ENCODE measurements around the gene RPS6KA2.

RPS6KA2 gene

DNA sequence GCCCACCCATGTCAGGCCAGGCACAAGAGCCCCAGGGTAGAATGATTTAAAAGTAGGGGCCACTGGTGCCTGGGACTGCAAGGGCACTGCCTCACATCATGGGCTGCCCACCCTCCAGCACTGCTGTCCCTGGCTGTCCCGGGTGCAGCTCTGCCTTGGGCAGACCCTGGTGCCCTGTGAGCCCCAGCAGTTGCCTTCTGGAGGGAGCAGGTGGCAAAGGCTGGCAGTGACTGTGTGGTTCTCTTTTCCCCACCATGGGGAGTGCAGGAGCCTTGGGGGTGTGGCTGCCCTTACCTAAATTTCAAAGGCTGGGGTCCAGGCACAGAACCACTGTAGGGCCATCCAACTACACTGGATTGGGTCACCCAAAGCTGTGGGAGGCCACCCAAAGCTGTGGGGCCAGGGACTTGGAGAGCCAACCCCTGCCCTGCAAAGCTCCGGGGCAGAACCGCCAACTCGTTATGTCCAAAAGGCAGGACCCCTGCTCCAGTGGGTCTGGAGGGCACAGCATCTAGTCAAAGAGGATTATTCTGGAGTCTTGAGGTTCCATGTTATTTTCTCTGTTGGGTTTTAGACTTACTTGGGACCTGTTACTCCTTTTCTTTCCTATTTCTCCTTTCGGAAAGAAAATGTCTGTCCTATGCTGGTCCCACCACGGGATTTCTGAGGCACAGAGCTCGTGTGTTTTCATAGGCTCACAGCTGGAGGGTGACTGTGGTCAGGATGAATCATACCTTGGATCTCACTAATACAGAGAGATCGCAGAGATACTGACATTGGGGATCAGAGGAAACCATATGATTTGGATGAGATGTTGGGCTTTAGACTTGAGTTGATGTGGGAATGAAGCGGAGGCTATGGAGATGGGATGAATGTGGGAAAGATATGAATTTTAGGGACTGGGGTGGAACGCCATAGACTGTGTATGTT, 105.9 kb downstream of the RPS6KA2 start:
- no peak overlapping the region for H3K4me3 Mint-ChIP-seq
- no peaks in the 10 kb centered on the region for H3K4me1 Mint-ChIP-seq (ENCODE audit: low read depth)
- DNase-seq (ENCODE audit: low spot score): no peak
- H3K9me3 Mint-ChIP-seq: peaks cover 7% of the 10 kb centered on the region
- H3K36me3 Mint-ChIP-seq (ENCODE audit: low read depth): no peaks in the 10 kb centered on the region
- no peaks in the 10 kb centered on the region for H3K27me3 Mint-ChIP-seq (ENCODE audit: low read depth)
- no peak overlapping the region for H3K27ac Mint-ChIP-seq

DNA sequence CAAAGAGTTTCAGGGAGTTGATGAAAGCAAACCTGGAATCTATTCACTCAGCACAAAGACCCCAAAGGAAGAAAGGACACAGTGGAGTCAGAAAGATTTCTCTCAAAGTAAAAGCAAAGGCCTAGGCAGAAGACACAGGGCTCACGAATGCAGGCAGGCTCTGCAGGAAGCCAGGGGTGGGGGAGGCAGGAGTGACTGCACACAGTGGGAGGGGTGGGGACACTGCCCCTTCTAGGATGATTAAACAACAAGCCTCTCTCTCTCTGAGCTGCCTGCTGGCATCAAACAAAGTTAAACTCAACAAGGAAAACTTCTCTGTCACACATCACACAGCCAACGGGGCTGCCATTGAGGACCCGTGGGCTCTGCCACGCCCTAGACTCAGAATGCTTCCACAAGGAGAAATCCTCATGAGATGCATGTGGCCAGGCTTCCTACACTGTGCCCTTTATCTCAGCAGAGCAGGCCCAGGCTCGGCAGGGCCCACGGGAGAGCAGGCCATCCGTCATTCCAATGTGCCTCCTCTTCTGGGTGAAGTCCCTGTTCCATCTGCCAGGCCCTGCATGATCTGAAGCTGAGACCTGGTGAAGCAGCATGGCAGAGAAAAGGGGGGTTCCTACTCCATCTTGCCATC, 110.7 kb downstream of the RPS6KA2 start:
- Mint-ChIP-seq H3K9me3 (peaks cover 7% of the 10 kb centered on the region), H3K36me3 (ENCODE audit: low read depth) (no peaks in the 10 kb centered on the region), H3K27me3 (ENCODE audit: low read depth) (no peaks in the 10 kb centered on the region), H3K4me1 (ENCODE audit: low read depth) (no peaks in the 10 kb centered on the region), H3K4me3 (no peak overlapping the region), H3K27ac (no peak overlapping the region)
- DNase-seq (ENCODE audit: low spot score): no peak

DNA sequence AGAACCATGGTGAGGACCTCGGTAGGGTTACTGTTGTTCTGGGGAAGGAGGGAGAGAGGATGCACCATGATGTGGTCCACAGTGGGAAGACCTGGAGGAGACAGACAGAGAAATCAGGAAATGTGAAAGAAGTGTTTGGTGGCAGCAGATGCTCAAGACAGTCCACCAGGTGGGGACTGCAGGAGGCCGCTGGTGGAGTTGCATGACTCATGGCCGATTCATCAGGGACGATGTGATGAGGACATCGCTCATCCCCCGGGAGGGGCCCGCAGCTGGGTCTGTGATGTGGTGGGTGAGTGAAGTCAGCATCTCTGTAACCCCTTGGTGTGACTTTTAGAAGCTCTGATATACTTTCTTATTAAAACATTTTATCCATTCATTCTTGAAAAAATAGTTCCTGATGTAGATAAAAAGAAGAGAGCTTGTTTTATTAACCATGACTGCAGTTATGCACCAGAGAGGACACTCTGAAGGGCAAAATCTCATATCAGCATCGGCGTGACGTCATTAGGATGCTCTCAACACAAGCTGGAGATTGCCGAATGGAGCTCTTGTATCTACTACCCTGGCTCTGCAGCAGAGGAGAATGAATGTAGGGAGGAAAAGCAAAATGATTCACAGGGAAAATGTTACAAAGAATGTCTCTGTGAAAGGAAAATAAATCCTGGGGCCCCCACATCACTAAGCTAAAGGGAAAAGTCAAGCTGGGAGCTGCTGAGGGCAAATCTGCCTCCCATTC, 111.8 kb downstream of the RPS6KA2 start:
- no peaks in the 10 kb centered on the region for H3K27me3 Mint-ChIP-seq (ENCODE audit: low read depth)
- no peaks in the 10 kb centered on the region for H3K36me3 Mint-ChIP-seq (ENCODE audit: low read depth)
- no peak overlapping the region for H3K4me3 Mint-ChIP-seq
- H3K9me3 Mint-ChIP-seq: peaks cover 7% of the 10 kb centered on the region
- H3K4me1 Mint-ChIP-seq (ENCODE audit: low read depth): no peaks in the 10 kb centered on the region
- peak; percentile 33 for DNase-seq (ENCODE audit: low spot score)
- H3K27ac Mint-ChIP-seq: no peak overlapping the region

DNA sequence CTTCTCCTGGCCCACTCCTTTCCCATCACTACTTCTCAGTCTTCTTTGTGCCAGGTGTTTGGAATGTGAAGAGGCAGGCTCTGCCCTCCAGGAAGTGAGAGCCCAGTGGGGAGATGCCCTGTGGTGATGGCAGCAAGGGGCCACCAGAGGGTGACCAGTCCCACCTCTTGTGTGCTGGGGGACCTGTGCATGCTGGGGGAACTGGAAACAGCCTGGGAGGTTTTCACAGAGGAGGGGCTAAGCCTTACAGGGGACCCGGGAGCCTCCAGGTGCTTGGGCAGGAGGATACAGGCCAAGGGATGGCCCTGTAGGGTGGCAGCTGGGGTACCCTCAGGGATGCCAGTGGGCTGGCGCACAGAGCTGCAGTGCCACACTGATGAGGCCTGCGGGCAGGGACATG, 112.9 kb downstream of the RPS6KA2 start:
- Mint-ChIP-seq H3K27me3 (ENCODE audit: low read depth) (no peaks in the 10 kb centered on the region), H3K36me3 (ENCODE audit: low read depth) (no peaks in the 10 kb centered on the region), H3K4me3 (no peak overlapping the region), H3K9me3 (peaks cover 7% of the 10 kb centered on the region), H3K4me1 (ENCODE audit: low read depth) (no peaks in the 10 kb centered on the region), H3K27ac (no peak overlapping the region)
- no peak for DNase-seq (ENCODE audit: low spot score)

DNA sequence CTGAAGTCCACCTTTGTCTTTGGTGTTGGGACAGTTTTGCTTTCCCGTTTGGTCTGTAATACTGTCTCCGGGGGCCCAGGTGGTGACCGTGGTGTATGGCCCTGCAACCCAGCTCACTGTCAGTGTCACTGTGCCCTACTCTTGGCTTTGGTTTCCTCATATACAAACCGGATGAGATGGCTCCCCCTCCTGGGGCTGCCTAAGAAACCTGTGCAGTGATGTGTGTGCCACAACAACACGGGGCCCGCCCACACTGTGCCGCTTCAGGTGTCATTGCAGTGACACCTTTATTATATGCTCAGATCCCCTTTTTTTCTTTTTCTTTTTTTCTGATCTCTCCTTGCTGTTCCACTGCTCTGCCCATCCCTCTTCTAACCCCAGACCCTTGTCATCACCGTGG, 114.5 kb downstream of the RPS6KA2 start:
- no peak for DNase-seq (ENCODE audit: low spot score)
- no peak overlapping the region for H3K4me3 Mint-ChIP-seq
- no peaks in the 10 kb centered on the region for H3K36me3 Mint-ChIP-seq (ENCODE audit: low read depth)
- no peaks in the 10 kb centered on the region for H3K9me3 Mint-ChIP-seq
- H3K27me3 Mint-ChIP-seq (ENCODE audit: low read depth): no peaks in the 10 kb centered on the region
- no peak overlapping the region for H3K27ac Mint-ChIP-seq
- no peaks in the 10 kb centered on the region for H3K4me1 Mint-ChIP-seq (ENCODE audit: low read depth)

DNA sequence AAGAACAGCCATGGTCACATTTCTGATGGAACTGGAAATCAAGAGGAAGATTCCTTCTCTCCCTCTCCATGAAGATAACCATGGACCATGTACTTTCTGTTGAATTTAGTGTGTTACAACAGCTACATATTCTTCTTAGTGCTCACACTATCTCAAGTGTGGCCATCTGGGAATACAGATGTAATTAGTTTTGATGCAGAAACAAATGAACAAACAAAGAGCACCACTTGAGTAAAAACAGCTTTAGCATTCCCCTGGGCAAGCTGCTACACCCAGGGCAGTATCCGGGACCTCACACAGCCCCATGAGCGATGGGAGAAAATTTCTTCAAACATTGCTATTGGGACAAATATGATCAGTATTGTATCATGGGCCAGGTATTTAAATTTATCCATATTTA, 115.7 kb downstream of the RPS6KA2 start:
- no peak for DNase-seq (ENCODE audit: low spot score)
- no peak overlapping the region for H3K4me3 Mint-ChIP-seq
- no peaks in the 10 kb centered on the region for H3K36me3 Mint-ChIP-seq (ENCODE audit: low read depth)

DNA sequence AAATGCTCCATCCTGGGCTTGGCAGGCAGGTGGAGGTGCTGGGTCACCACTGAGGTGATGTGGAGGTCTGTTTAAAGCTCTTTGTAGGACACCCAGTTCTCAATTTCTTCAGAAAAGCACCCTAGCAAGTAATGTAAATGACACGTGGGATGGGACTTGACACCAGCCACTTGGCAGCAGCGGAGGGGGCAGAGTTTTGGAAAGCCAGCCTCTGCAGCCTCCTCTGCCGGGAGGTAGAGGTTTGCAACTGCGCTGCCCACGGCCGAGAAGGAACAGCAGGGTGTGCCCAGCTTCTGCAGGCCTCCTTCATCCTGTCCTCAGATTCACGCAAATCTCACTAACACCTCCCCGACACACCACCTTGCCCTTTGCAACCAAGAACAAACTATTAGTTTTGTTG, 117.9 kb downstream of the RPS6KA2 start:
- DNase-seq (ENCODE audit: low spot score): no peak
- Mint-ChIP-seq H3K4me1 (ENCODE audit: low read depth) (no peaks in the 10 kb centered on the region), H3K9me3 (no peaks in the 10 kb centered on the region), H3K27ac (no peak overlapping the region), H3K27me3 (ENCODE audit: low read depth) (no peaks in the 10 kb centered on the region), H3K4me3 (no peak overlapping the region), H3K36me3 (ENCODE audit: low read depth) (no peaks in the 10 kb centered on the region)

More for the DNA sequence above, 115.7 kb downstream of the RPS6KA2 start:
- Mint-ChIP-seq H3K27me3 (ENCODE audit: low read depth) (no peaks in the 10 kb centered on the region), H3K9me3 (no peaks in the 10 kb centered on the region), H3K27ac (no peak overlapping the region), H3K4me1 (ENCODE audit: low read depth) (no peaks in the 10 kb centered on the region)

DNA sequence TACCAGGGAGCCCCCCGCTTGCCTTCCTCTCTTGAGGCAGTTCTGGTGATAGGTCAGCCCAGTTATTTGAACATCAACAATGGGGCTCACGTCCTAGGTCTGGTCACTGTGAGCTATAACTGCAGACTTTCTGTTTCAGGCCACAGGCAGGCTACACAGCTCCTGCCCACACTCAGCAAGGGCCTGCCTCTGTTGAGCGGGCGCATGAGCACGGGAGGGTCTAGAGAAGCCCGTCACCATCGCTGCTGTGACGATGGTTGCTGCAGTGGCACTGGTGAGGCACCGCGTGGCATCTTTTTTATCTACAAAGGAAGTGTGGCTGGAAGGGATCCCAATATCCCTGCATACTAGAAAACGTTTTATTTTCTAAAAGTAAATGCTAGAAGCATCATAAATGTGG, 118.3 kb downstream of the RPS6KA2 start:
- DNase-seq (ENCODE audit: low spot score): no peak
- H3K36me3 Mint-ChIP-seq (ENCODE audit: low read depth): no peaks in the 10 kb centered on the region

DNA sequence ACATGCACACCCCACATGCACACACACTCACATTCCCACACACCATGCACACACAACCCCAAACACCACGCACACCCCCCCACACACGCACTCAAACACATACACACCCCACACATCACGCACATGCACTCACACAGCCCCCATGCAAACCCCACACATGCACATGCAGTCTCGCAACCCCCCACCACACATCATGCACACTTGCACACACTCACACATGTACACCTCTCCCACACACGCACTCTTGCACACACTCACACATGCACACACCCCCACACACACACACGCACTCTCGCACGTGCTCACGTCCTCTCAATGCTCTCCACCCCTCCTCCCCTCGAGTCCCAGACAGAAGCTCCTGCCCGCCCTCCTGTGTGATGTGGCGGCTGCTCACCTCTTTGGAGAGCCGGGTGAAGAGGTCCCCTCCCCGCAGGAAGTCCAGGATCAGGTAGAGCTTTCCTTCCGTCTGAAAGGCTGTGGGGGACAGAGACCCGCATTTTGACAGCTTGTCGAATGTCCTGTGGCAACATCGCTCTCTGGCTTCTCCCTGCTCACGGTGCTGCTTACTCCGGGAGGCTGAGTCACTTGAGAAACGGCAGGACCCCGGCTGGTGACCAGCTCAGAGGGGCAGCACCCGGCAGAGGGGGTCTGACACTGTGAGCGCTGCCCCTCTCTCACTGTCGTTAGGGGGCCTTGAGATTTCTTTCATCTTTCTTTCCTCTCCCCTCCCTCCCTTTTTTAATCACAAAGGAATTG, 119.1 kb downstream of the RPS6KA2 start:
- Mint-ChIP-seq H3K27ac (no peak overlapping the region), H3K36me3 (ENCODE audit: low read depth) (no peaks in the 10 kb centered on the region), H3K4me1 (ENCODE audit: low read depth) (no peaks in the 10 kb centered on the region), H3K9me3 (no peaks in the 10 kb centered on the region), H3K4me3 (no peak overlapping the region), H3K27me3 (ENCODE audit: low read depth) (no peaks in the 10 kb centered on the region)
- DNase-seq (ENCODE audit: low spot score): no peak

More for the DNA sequence above, 118.3 kb downstream of the RPS6KA2 start:
- Mint-ChIP-seq H3K9me3 (no peaks in the 10 kb centered on the region), H3K27me3 (ENCODE audit: low read depth) (no peaks in the 10 kb centered on the region), H3K4me3 (no peak overlapping the region), H3K4me1 (ENCODE audit: low read depth) (no peaks in the 10 kb centered on the region), H3K27ac (no peak overlapping the region)

DNA sequence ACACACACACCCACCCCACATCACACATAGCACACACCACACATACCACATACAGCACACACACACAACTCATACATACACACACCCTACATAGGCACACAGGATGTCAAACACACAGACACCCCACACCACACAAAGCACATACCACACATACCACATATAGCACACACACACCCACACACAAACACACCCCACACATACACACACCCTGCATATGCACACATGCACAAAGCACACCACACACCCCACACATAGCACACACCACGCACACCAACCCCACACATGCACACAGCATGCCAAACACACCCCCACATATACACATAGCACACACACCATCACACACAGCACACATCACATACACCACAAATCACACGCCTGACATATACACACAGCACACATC, 119.7 kb downstream of the RPS6KA2 start:
- Mint-ChIP-seq H3K27me3 (ENCODE audit: low read depth) (no peaks in the 10 kb centered on the region), H3K27ac (no peak overlapping the region), H3K4me3 (no peak overlapping the region), H3K9me3 (no peaks in the 10 kb centered on the region), H3K4me1 (ENCODE audit: low read depth) (no peaks in the 10 kb centered on the region), H3K36me3 (ENCODE audit: low read depth) (no peaks in the 10 kb centered on the region)
- DNase-seq (ENCODE audit: low spot score): no peak

DNA sequence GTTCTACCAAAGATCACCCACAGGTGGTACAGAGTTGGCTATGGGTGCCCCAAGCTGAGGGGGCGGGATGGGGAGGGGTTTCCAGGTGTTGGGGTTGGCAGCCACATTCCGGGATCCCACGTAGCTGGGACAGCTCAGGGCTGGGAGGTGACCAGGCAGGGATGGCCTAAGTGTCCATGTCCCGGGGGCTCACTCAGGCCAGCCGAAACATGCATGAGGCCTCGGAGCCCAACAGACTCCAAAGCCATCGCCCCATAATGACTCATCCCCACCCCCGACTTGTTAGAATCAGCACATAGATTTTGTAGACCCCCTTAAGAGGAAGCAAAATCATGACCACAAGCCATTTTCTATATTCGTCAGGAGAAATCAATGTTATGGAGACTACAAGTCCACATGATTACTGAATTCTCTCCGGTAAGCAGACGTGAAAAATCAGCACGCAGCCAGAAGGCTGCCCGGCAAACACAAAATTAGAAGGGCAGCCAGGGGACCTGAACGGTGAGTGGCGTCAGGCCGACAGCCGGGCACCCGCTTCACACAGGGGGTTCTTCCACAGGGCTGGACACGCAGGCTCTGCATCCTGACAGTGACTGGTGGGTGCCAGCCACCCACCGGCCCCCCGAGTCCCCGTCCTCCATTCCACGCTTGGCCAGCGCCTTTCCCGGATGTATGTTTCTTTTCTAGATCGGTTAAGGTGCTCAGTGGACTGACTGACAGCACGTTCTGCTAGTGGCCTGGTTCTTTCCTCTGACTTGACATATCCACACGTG, 121.7 kb downstream of the RPS6KA2 start:
- no peaks in the 10 kb centered on the region for H3K27me3 Mint-ChIP-seq (ENCODE audit: low read depth)
- H3K36me3 Mint-ChIP-seq (ENCODE audit: low read depth): no peaks in the 10 kb centered on the region
- H3K9me3 Mint-ChIP-seq: no peaks in the 10 kb centered on the region
- no peak overlapping the region for H3K4me3 Mint-ChIP-seq
- DNase-seq (ENCODE audit: low spot score): no peak
- H3K4me1 Mint-ChIP-seq (ENCODE audit: low read depth): no peaks in the 10 kb centered on the region
- no peak overlapping the region for H3K27ac Mint-ChIP-seq

DNA sequence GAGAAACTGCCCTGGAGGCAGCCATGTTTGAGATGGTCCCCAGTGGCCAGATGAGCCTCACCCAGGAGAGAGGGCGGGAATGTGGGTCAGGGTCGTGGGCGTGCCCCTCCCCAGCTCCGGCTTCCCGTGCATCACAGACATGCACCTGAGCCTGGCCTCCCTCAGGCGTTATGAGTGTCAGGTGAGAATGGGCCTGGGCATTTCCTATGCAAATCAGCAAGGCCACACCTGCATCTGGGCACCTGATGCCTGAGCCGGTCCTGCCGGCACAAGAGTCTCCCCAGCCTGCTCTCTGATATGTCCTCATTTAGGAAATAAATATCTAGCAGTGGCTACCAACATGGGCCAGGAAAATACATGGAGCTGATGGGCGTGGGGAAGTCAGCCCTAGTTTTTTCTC, 123.0 kb downstream of the RPS6KA2 start:
- no peak overlapping the region for H3K27ac Mint-ChIP-seq
- no peaks in the 10 kb centered on the region for H3K4me1 Mint-ChIP-seq (ENCODE audit: low read depth)
- no peak for DNase-seq (ENCODE audit: low spot score)
- no peak overlapping the region for H3K4me3 Mint-ChIP-seq
- H3K9me3 Mint-ChIP-seq: no peaks in the 10 kb centered on the region
- H3K27me3 Mint-ChIP-seq (ENCODE audit: low read depth): no peaks in the 10 kb centered on the region
- no peaks in the 10 kb centered on the region for H3K36me3 Mint-ChIP-seq (ENCODE audit: low read depth)

DNA sequence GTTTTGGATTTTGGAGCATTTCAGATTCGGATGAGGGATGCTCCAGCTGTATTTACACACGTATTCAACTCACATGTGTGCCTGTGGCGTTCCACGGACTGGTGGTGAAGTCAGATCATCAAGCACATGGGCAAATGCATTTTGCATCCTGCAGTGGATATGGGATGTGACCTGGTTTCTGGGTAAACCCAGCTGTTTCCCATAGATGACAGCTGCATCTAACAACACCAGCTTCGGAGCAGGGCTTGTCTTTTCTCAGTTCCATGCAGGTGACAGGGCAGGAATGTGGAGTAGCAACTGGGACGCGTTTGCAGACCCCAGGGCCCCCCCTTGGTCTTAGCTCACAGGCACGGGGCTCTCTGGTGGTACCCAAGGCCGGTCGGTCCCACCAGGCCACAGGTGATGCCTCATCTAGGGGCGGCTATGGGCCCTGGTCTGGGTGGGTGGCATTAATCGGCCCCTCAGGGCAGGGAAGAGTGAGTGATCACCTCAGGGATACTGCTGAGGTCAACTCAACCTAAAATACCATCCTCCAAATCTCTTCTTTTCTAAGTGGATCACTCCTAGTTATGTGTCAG, 123.8 kb downstream of the RPS6KA2 start:
- Mint-ChIP-seq H3K9me3 (no peaks in the 10 kb centered on the region), H3K27me3 (ENCODE audit: low read depth) (no peaks in the 10 kb centered on the region), H3K4me1 (ENCODE audit: low read depth) (no peaks in the 10 kb centered on the region), H3K4me3 (no peak overlapping the region), H3K36me3 (ENCODE audit: low read depth) (no peaks in the 10 kb centered on the region), H3K27ac (no peak overlapping the region)
- no peak for DNase-seq (ENCODE audit: low spot score)
